Measurements from ENCODE around the gene LUZP2.

LUZP2 gene

DNA sequence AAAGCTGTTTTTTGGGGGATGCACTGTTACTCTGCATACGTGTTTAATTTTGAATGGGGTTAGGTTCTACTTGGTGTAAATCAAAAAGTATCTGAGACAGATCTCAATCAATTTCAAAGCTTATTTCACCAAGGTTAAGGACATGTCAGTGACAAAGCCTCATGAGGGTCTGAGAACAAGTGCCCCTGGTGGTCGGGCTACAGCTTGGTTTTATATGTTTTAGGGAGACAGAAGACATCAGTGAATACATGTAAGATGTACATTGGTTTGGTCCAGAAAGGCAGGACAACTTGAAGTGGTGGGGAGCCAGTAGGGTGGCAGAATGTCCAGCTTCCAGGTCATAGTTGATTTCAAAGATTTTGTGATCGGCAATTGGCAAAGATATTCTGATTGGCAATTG lies 262.9 kb downstream of the LUZP2 start:
- in situ Hi-C loops (cut with HindIII; ENCODE audit: low pct_unique_long_range_greater_than_20kb, low sequenced_read_pairs): no loop called here
- DNase-seq (ENCODE audit: low read depth in 1 of 2, low spot score in 1 of 2): no peak
- TF ChIP-seq JUND (IDR thresholded peaks at IDR 0.05; ENCODE audit: low read depth): no peak

DNA sequence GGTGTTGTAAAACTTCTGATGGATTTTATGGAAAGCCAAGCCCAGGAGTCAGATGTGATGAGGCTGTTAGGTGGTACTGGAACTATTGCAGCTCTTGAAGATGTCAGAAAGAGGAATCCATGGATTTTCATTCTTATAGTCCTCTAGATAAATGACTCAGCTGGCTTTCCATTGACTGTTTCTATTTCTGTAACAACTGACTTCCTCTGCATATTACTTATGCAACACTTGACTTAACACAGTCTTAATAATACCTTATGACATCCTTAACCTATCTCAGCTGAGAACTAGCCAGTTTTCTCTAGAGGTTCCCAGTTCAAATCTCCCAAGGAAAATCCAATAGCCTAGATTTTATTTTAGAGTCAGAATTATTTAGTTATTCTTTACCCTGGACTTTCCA lies 263.8 kb downstream of the LUZP2 start:
- in situ Hi-C loops (cut with HindIII; ENCODE audit: low pct_unique_long_range_greater_than_20kb, low sequenced_read_pairs): no loop called here
- no peak for DNase-seq (ENCODE audit: low read depth in 1 of 2, low spot score in 1 of 2)

GRCh38 chr11:24762076-24762475 lies 265.2 kb downstream of the LUZP2 start:
- no peak for DNase-seq (ENCODE audit: low read depth in 1 of 2, low spot score in 1 of 2)
- TF ChIP-seq JUND (IDR thresholded peaks at IDR 0.05; ENCODE audit: low read depth): no peak
- in situ Hi-C loops (cut with HindIII; ENCODE audit: low pct_unique_long_range_greater_than_20kb, low sequenced_read_pairs): no loop called here

More for the DNA sequence above, 263.8 kb downstream of the LUZP2 start:
- no peak for TF ChIP-seq JUND (IDR thresholded peaks at IDR 0.05; ENCODE audit: low read depth)

GRCh38 chr11:24767411-24767810 lies 270.6 kb downstream of the LUZP2 start:
- TF ChIP-seq JUND (IDR thresholded peaks at IDR 0.05; ENCODE audit: low read depth): no peak
- in situ Hi-C loops (cut with HindIII; ENCODE audit: low pct_unique_long_range_greater_than_20kb, low sequenced_read_pairs): no loop called here
- peak in 1 of 2 experiments; percentile 41 for DNase-seq (ENCODE audit: low read depth in 1 of 2, low spot score in 1 of 2)

- in situ Hi-C loops (cut with HindIII; ENCODE audit: low pct_unique_long_range_greater_than_20kb, low sequenced_read_pairs): no loop called here
- peak in 1 of 2 experiments; percentile 18 for DNase-seq (ENCODE audit: low read depth in 1 of 2, low spot score in 1 of 2)
- TF ChIP-seq JUND (IDR thresholded peaks at IDR 0.05; ENCODE audit: low read depth): no peak
Observed at GRCh38 chr11:24773322-24773721, 276.5 kb downstream of the LUZP2 start.

- TF ChIP-seq JUND (IDR thresholded peaks at IDR 0.05; ENCODE audit: low read depth): no peak
- DNase-seq (ENCODE audit: low read depth in 1 of 2, low spot score in 1 of 2): peak in 1 of 2 experiments; percentile 63
- in situ Hi-C loops (cut with HindIII; ENCODE audit: low pct_unique_long_range_greater_than_20kb, low sequenced_read_pairs): no loop called here
Observed at GRCh38 chr11:24779791-24780190, 282.9 kb downstream of the LUZP2 start.

- peak in 1 of 2 experiments; percentile 59 for DNase-seq (ENCODE audit: low read depth in 1 of 2, low spot score in 1 of 2)
- in situ Hi-C loops (cut with HindIII; ENCODE audit: low pct_unique_long_range_greater_than_20kb, low sequenced_read_pairs): no loop called here
- TF ChIP-seq JUND (IDR thresholded peaks at IDR 0.05; ENCODE audit: low read depth): no peak
Observed at GRCh38 chr11:24781288-24781687, 284.4 kb downstream of the LUZP2 start.

GRCh38 chr11:24793479-24793878 lies 296.6 kb downstream of the LUZP2 start:
- TF ChIP-seq JUND (IDR thresholded peaks at IDR 0.05; ENCODE audit: low read depth): no peak
- in situ Hi-C loops (cut with HindIII; ENCODE audit: low pct_unique_long_range_greater_than_20kb, low sequenced_read_pairs): no loop called here
- no peak for DNase-seq (ENCODE audit: low read depth in 1 of 2, low spot score in 1 of 2)

DNA sequence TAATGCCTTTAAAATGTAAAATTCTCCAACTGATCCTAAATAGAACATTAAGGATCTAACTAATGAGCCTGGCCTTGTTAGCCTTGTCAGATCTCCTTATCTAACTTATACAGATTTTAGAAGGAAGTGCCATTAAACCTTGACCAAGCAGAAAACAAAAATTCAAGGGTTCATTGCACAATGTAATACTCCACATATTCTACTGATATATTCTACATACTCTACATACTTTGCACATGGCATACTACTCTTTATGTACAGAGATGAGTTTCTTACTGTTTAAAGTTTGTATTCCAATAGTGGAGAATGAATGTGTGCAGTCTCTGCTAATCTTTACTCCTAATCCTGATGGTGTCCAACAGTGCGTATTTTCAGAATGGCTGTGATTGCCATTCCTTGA lies 297.2 kb downstream of the LUZP2 start:
- no peak for TF ChIP-seq JUND (IDR thresholded peaks at IDR 0.05; ENCODE audit: low read depth)
- no peak for DNase-seq (ENCODE audit: low read depth in 1 of 2, low spot score in 1 of 2)
- in situ Hi-C loops (cut with HindIII; ENCODE audit: low pct_unique_long_range_greater_than_20kb, low sequenced_read_pairs): no loop called here

DNA sequence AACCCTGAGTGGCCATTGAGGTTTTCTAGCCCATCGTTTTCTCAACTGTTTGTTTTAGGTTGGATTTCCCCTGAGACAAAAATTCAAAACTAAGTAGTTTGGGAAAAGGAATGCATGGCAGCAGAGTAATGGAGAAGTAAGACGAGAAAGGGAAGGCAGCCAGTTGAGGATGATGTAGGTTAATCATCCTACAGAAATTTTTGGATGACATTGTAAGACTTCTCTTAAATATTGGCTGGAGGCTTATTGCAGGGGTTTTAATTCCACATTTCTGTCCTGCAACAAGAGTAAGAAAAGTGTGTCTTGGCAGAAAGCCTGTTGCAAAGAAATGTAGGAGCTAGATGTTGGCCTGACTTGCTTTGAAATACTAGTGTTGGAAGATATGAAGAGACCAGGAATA lies 308.8 kb downstream of the LUZP2 start:
- in situ Hi-C loops (cut with HindIII; ENCODE audit: low pct_unique_long_range_greater_than_20kb, low sequenced_read_pairs): no loop called here

DNA sequence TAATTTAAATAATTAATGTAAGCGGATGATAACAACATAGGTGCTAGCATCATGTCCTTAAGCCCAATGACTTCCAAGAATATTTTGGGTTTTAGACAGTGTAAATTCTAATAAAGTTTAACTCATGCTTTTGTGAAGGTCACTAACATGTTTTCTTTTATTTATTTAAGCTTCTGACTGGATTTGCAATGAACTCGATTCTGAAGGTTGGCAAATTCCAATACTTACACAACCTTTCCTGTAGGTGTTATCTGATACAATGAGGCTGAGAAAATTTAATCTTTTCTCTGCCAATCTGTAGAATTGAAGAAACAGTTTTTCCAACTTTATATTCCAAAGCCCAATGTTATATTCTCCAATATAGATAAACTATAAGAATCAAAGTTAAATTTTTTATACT lies 311.3 kb downstream of the LUZP2 start:
- DNase-seq (ENCODE audit: low read depth in 1 of 2, low spot score in 1 of 2): no peak
- in situ Hi-C loops (cut with HindIII; ENCODE audit: low pct_unique_long_range_greater_than_20kb, low sequenced_read_pairs): no loop called here
- TF ChIP-seq JUND (IDR thresholded peaks at IDR 0.05; ENCODE audit: low read depth): no peak

More for the DNA sequence above, 308.8 kb downstream of the LUZP2 start:
- no peak for TF ChIP-seq JUND (IDR thresholded peaks at IDR 0.05; ENCODE audit: low read depth)
- DNase-seq (ENCODE audit: low read depth in 1 of 2, low spot score in 1 of 2): no peak

DNA sequence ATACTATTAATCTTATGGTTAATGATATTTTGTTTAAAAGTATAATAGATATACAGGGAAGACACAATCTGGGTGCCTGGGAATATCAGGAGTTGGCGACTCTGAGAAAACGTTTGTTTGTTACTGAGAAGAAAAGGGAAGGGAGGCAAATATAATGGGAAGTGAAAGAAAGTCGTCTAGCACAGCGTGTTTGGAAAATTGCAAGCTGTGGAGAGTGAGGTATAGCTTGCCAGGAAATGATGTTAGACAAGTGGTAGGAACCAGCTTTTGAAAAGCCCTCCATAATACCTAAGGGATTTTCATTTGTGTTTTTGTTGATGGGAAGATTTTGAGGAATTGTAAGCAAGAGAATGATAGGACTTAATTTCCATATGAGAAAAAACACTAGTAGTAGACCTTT lies 322.2 kb downstream of the LUZP2 start:
- DNase-seq (ENCODE audit: low read depth in 1 of 2, low spot score in 1 of 2): no peak
- in situ Hi-C loops (cut with HindIII; ENCODE audit: low pct_unique_long_range_greater_than_20kb, low sequenced_read_pairs): no loop called here
- TF ChIP-seq JUND (IDR thresholded peaks at IDR 0.05; ENCODE audit: low read depth): no peak

DNA sequence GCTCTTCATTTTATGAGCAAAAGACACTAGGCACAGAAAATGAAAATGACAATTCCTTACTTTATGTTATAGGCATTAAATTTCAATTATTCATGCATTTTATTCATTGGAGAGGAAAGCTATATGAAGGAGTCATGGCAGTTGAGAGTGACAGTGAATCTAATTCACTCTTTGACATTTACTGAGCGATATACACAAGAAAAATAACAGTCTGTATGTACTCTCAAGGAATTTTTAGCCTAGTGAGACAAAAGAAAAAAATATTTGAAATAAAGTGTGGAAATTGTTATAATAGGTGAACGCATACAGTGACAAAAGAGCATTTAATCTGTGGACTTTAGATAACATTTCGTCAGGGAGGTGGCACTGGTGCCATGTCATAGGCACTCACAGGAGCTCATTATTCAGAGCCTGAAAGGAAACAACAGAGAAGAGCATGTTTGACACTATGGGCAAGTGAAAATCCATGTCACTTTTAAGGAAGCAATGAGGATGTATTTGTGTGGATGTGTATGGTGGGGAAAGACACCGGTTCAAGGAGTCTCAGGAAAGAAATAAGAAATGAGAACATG lies 323.1 kb downstream of the LUZP2 start:
- in situ Hi-C loops (cut with HindIII; ENCODE audit: low pct_unique_long_range_greater_than_20kb, low sequenced_read_pairs): no loop called here
- DNase-seq (ENCODE audit: low read depth in 1 of 2, low spot score in 1 of 2): peak in 1 of 2 experiments; percentile 16
- TF ChIP-seq JUND (IDR thresholded peaks at IDR 0.05; ENCODE audit: low read depth): no peak

DNA sequence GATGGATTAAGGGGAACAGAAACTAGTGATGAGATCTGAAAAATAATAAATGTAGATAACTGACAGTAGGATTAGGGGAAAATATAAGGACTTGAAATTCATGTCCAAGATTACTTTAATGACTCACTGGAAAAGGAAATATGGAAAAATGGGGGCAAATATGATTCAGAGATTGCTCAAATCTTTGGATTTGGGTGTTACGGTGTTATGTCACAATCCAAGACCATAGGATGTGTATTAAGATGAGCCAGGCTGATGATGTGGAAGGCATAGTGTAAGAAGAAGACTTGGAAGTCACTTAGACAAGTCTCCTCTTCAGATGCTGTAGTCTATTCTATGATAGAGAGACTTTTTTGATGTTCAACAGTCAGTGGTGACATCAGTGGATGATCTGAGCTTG lies 323.7 kb downstream of the LUZP2 start:
- in situ Hi-C loops (cut with HindIII; ENCODE audit: low pct_unique_long_range_greater_than_20kb, low sequenced_read_pairs): no loop called here
- TF ChIP-seq JUND (IDR thresholded peaks at IDR 0.05; ENCODE audit: low read depth): no peak
- DNase-seq (ENCODE audit: low read depth in 1 of 2, low spot score in 1 of 2): no peak

Data from T47D (cell line).